Right forelimb (tissue), 1 donor: ENCODE data around the gene TMED7.

ENCODE experiments used
- DNase-seq: peaks from one replicate; pipeline ENCODE4 v3.0.0-alpha.2; 2018

Gene TMED7

GRCh38 chr5:115579216-115579615 lies 46.6 kb downstream of the TMED7 start:
- DNase-seq, result no peak

- DNase-seq, result no peak
Observed at GRCh38 chr5:115578657-115579056, 47.2 kb downstream of the TMED7 start.

GRCh38 chr5:115577741-115578140 lies 48.1 kb downstream of the TMED7 start:
- DNase-seq, result no peak

GRCh38 chr5:115577329-115577728 lies 48.5 kb downstream of the TMED7 start:
- DNase-seq, result no peak

GRCh38 chr5:115575167-115576070 lies 50.4 kb downstream of the TMED7 start:
- no peak for DNase-seq

- no peak for DNase-seq
Observed at GRCh38 chr5:115573133-115573532, 52.7 kb downstream of the TMED7 start.

GRCh38 chr5:115571441-115571878 lies 54.4 kb downstream of the TMED7 start:
- no peak for DNase-seq

GRCh38 chr5:115568668-115569067 lies 57.2 kb downstream of the TMED7 start:
- DNase-seq, result no peak

GRCh38 chr5:115565233-115565632 lies 60.6 kb downstream of the TMED7 start:
- no peak for DNase-seq
